Stimulated activated CD4-positive, alpha-beta T cell treated with anti-CD3 and anti-CD28 coated beads, Interleukin-4, amount 100 ng/mL, for 1 hour (primary cell): Measurements from ENCODE around the gene ZNF10.

Source experiments
- DNase-seq: peaks from one replicate; pipeline ENCODE4 v3.0.0-alpha.2; 2020

ZNF10 gene

DNA sequence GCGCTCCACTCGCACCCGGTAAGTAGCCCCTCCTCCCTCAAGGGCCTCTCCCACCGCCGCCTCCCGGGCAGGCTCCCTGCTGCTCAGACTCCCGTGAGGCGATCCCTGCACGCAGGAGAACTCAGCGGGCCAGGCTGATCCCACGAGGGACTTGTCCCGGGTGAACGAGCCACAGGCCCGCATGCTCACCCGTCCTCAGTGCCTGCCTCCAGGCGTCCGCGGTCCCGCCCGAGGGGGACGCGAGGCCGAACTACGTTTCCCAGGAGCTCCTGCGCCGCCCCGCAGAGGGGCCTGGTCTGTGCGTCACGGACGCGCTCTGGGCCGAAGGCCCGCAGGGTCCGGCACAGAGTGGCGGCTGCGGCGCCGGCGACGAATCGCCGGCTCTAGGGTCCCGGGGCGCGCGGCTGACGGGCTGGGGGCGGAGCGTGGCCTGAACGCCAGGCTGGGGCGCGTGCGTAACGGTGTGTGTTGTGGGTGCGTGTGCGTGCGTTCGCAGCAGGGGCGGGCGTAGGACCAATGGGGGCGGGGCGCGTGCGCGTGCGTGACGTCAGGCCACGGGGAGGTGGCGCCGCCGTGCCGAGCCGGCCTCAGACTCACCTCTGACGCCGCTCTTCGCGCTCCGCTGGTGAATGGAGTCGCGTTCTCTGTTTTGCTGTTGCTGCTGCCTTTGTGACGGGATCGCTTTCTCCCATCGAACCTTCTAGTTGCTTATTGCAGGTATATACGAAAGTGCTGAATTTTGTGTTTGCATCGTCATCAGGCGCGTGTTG lies at the start of gene ZNF10, which contains the start of gene ZNF891:
TSS of gene ZNF10 (plus strand) at position 590 of the 770 bp plus-strand sequence. CDS start 13,866 bp downstream, outside the sequence.
TSS of gene ZNF891 (minus strand) at position 237 of the 770 bp plus-strand sequence. CDS start 8,356 bp downstream, outside the sequence.
- peak; percentile 98 for DNase-seq

DNA sequence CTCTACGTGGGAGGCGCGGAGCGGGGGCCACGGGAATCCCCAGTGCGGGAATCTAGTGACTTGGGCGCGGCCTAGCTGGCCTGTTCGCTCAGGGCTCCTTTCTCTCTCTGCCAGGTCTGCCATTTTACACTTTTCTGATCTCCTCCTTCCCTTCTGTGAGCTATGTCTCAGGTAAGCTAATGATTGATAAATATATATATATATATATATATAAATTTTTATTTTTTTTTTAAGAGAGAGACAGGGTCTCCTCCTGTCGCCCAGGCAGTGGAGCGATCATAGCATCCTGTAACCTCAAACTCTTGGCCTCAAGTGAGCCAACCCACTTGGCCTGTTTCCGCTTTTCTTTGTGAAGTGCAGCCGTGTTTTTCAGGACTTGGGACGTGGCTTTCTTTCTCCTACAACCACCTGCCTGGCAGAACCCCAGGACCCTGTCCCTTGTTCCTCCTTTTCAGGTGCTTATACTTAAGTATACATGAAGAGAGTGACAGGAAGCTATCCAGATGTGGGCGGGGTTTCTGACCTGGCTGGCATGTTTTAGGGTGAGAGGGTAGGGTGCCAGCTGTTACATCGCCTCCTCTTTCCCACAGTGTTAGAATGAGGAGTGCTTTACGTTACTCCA lies 49.2 kb upstream of the ZNF10 start:
- DNase-seq: no peak

DNA sequence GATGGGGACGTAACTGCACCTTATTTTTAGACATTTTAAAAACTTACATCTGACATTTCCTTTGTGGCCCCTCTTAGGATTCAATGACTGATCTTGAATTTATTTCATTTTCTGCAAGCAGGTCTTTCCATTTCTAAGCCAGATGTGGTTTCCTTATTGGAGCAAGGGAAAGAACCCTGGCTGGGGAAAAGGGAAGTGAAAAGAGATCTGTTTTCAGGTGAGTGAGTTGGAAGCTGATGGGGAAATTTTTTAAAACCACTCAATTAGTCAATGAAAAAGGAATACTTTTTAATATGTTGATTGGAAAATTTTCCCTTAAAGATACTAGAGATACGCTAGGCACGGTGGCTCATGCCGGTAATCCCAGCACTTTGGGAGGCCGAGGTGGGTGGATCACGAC lies 47.1 kb upstream of the ZNF10 start:
- no peak for DNase-seq

DNA sequence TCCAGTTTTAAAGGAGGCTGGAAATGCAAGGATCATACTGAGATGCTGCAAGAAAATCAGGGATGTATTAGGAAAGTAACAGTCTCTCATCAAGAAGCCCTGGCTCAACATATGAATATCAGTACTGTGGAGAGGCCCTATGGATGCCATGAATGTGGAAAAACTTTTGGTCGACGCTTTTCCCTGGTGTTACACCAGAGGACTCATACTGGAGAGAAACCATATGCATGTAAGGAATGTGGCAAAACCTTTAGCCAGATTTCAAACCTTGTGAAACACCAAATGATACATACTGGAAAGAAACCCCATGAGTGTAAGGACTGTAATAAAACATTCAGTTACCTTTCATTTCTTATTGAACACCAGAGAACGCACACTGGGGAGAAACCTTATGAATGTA lies 24.8 kb upstream of the ZNF10 start:
- DNase-seq: no peak

DNA sequence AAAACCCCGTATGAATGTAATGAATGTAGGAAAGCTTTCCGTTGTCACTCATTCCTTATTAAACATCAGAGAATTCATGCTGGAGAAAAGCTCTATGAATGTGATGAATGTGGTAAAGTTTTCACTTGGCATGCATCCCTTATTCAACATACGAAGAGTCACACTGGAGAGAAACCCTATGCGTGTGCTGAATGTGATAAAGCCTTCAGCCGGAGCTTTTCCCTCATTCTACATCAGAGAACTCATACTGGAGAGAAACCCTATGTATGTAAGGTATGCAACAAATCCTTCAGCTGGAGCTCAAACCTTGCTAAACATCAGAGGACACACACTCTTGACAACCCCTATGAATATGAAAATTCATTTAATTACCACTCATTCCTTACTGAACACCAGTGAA lies 24.2 kb upstream of the ZNF10 start:
- no peak for DNase-seq

DNA sequence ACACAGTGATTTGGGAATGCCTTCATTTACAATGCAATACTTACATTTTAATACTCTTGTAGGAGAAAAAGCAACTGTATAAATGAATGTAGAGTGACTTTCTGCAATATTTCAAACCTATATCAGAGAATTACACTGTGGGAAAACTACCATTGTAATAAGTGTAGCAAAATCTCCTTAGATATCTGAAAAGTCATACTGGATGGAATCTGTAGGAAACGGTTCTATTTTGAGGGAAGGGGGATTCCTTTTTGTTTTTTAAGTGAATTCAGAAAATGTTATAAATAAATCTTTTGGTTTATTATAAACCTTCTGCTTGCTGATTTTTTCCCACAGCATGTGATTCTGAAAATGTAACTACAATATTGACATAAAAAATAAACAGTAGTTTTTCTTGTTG lies 23.3 kb upstream of the ZNF10 start:
- DNase-seq: no peak

DNA sequence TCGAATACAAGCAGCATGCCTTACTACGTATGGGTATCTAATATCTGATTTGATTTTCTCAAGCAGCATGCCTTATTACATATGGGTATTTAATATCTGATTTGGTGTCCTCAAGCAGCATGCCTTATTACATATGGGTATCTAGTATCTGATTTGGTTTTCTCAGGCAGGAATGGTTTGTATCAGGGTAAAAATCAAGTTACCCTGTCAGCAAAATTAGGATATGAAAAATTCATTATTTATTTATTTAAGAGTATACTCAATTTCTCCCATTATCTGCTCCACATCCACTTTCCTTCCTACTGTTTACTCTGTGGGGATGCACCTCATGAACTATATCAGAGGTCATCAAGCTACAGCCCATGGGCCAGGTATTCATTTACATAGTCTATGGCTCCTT lies 22.3 kb upstream of the ZNF10 start:
- no peak for DNase-seq

DNA sequence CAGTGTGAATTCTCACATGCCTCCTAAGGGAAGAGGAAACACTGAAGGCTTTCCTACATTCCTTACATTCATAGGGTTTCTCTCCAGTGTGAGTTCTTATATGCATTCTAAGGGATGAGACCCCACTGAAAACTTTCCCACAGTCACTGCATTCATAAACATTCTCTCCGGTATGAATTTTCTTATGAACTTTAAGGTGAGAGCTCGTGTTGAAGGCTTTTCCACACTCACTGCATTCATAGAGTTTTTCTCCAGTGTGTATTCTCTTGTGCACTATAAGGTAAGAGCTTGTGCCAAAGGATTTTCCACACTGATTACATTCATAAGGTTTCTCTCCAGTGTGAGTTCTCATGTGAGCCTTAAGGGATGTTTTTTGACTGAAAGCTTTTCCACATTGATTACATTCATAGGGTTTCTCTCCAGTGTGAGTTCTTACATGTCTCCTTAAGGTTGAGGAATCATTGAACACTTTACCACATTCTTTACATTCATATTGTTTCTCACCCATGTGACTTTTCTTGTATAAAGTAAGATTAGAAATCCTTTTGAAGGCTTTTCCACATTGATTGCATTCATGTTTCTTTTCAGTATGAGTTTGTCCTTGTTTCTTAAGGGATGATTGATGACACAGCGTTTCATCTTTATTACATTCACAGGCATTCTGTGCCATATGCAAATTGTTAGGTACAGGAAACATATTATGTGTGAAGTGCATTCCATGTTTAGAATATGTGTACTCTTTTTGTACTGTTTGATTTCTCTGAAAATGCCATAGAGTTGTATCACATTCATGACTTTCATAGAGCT lies 9.8 kb upstream of the ZNF10 start:
- no peak for DNase-seq

DNA sequence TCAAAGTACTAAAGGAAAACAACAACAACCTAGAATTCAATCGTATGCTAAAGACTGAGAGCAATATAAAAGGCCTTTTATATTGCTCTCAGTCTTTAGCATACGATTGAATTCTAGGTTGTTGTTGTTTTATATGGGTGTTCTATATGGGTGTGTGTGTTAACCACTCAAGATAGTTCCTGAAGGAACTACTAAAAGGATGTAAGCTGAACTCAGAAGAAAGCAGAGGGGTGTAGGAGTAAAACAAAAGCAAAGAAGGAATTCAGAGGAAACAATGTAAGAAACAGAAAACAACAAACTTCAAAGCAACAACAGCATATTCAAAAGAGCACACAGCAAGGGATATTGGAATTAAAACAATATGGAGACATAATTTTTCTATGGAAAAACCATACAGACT lies 5.8 kb upstream of the ZNF10 start:
- DNase-seq: no peak

DNA sequence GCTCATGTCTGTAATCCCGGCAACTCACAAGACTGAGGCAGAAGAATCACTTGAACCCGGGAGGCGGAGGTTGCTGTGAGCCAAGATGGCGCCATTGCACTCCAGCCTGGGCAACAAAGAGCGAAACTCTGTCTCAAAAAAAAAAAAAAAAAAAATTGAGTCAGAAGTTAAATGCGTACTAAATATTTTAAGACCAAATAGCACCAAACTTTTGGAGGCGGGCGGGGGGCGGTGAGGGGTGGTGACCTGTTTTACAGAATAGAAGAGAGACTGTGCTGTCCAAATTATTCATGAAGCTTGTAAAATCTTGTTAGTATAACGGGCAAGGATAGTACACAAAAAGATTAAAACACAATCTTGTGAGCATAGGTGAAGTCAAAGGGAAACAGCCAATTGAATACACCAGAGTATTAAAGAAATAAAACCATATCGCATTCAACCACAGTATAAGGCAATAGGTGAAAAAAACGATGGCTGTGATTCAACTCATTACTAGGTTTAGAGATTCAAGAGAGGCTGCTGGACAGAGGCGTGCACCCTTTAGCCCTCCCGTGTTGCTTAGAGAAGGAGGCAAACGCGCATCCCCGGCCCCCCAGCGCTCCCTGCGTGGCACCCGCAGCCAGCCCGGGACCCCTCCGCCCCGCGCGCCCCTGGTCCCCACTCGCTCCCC lies 924 bp upstream of the ZNF10 start:
- no peak for DNase-seq

DNA sequence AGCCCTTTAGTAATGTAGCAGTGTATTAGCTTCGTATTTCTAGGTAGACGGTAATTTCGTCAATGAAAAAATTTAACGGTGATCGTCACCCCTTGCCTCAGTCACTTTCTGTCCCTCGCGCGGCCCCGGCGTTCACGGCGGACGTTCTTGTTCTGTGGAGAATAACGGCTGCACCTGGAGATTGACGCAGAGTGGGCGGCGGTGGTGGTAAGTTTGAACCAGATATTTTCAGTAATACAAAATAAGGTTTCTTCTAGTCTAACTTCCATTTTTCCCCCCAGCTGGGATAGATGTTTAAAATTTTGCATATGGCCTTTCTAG lies 341 bp downstream of the ZNF10 start:
- peak; percentile 37 for DNase-seq

DNA sequence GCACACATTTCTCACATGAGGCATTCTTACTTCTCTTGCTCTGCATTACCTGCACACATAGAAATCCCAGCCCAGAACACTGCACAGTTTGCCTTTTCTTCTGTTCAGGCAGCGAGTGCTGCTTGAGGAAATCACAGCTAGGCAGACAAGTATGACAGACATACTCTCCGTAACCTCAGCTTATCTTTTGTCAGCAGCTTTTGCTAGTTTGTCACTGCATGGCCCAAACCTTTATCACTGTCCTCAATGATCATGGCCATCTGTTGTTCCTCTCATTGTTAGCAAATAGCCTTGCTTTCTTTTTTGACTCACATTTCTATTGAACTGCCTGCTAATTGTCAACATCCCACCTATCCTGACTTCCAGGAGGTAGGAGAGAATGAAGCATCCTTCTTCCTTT lies 5.3 kb downstream of the ZNF10 start:
- DNase-seq: no peak

DNA sequence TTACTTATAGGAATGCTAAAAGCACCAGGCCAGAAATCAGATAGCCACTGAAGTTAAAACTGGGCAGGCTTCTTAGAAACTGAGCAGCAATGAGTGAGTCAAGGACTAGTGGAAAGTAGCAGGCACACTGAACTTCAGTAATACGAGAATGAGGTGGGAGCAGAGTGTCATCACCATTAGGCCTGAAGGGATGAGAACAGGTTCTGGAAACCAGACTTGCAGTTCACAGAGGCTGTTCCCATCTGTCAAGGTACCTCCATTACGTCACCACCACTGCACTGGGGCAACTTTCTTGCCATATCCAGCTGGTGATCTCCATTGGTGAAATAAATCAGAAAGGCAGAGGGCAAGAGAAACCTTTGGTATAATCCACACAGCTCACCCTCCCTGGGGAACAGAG lies 15.6 kb downstream of the ZNF10 start:
- no peak for DNase-seq

DNA sequence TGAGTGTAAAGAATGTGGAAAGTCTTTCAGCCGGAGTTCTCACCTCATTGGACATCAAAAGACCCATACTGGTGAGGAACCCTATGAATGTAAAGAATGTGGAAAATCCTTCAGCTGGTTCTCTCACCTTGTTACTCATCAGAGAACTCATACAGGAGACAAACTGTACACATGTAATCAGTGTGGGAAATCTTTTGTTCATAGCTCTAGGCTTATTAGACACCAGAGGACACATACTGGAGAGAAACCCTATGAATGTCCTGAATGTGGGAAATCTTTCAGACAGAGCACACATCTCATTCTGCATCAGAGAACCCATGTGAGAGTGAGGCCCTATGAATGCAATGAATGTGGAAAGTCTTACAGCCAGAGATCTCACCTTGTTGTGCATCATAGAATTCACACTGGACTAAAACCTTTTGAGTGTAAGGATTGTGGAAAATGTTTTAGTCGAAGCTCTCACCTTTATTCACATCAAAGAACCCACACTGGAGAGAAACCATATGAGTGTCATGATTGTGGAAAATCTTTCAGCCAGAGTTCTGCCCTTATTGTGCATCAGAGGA lies 25.8 kb downstream of the ZNF10 start:
- no peak for DNase-seq

DNA sequence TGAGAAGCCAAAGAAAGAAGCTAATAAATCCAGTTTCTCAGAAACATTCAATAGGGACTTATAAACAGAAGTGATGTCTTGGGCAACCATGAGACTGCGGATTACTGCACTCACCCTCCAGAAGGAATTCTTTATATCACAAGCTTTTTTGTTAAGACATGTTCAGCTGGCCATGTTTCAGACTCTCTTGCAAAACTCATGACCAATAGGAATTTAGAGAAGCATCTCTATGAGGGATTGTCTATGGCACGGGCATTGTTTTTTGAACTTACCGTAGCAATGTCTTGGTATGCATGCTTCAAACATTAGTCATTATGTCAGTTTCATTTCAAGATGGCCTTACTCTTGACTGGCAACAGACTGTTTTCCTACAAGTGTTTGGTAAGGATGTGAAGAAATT lies 35.3 kb downstream of the ZNF10 start:
- DNase-seq: no peak

DNA sequence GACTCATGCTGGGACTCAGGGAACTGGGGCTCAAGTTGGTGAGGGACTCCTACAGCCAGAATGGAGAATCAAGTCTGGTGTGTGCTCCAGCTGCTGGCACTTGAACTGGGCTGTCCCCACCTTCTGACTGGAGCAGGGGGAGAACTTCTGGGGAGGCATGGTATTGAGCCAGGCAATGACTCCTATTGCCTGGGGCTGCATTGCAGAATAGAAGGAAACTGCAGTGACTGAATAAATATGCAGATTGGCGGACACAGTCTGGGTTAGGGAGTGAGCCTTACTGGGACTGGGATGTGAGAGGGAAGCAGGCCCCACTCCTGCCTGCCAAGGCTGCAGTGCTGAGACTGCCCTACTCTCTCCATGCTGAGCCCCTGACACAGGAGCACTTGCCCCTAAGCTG lies 42.1 kb downstream of the ZNF10 start:
- DNase-seq: no peak

DNA sequence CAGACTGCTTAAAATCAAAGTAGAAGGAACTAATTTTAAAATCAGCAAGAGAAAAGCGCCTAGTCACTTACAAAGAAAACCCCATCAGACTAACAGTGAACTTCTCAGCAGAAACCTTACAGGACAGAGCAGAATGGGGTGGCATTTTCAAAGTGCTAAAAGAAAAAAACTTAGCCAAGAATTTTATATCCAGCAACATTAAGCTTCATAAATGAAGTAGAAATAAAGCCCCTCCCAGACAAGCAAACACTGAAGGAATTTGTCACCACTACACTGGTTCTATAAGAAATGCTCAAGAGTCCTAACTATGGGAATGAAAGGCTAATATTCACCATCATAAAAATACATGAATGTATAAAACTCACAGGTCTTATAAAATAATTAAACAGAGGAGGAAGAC lies 44.5 kb downstream of the ZNF10 start:
- DNase-seq: no peak

DNA sequence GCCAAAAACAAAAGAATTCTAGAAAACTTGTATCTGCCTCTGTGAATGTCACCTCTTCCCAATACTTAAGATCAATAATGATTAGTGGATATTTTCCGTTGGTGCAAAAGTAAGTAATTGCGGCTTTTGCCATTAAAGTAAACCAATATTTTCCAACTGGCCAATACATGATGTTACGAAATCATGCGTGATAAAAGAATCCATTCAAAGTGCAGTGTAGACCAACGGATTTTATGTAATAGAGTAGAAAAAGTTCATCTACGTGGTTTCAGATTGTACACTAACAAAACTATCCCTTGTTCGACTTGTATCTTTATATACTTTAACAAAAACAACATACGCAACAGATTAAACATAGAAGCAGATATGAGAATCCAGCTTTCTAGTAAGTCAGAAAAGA lies 50.2 kb downstream of the ZNF10 start:
- DNase-seq: no peak

DNA sequence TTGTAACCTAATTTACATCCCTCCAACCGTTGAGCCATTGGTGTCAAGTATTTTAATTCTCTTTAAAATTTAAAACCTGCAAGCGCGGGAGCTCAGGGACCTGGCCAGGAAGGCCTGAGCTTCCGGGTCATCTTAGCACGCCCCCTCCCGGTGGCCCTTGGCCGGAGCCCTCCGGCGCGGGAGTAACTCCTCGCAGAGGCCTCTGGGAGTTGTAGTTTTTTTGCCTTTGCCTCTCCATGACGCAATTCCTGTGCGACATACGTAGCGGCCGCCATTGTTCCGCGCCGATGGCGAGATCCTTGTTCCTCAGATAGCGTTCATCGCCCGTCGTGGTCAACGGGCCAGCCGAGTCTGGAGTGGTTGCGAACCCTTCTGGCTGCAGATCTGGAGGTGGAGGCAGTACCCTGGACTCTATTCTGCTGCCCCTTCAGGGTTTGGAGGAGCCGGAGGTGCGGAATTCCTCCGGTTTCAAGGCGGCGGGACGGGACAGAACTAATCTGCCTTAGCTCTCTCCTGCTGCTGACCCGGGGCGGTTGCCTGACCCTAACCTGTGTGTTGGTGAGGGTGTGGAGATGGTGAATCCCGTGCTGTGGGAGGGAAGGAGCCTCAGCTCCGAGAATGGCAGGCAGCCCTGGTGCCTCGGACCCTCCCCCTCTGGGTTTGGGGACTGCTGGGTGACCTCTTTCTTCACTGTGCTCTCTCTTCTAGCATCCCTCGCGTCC lies 51.0 kb downstream of the ZNF10 start, which contains the start of gene ZNF268:
TSS of gene ZNF268 (plus strand) at position 258 of the 722 bp plus-strand sequence. CDS start 503 bp downstream, outside the sequence.
- DNase-seq: peak; percentile 85

DNA sequence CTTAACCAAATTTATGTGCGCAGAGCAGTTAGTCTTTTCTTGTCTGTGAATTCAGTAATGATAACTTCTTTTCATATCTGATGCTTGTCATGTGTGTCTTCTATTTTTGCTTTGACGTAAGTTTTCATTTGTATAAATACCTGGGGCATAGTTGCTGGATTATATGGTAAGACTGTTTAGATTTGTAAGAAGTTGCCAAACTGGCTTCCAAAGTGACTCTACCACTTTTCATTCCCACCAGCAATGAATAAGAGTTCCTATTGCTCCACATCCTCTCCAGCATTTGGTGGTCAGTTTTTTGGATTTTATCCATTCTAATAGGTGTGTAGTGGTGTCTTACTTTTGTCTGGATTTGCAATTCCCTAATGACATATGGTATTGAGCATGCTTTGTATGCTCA lies 59.7 kb downstream of the ZNF10 start:
- no peak for DNase-seq

DNA sequence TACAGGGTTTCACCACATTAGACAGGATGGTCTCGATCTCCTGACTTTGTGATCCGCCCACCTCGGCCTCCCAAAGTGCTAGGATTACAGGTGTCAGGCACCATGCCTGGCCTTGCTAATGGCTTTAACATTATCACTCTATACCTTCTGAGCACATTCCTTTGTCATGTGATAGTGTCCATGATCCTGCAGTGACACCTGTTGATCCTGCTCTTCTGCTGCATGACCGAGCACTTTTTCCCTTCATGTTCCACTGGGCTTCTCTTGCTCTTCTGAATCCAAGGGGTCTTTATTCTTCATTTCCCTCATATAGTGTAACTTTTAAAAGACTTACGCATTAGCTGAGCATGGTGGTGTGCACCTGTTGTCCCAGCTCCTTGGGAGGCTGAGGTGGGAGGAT lies 62.4 kb downstream of the ZNF10 start:
- DNase-seq: no peak

DNA sequence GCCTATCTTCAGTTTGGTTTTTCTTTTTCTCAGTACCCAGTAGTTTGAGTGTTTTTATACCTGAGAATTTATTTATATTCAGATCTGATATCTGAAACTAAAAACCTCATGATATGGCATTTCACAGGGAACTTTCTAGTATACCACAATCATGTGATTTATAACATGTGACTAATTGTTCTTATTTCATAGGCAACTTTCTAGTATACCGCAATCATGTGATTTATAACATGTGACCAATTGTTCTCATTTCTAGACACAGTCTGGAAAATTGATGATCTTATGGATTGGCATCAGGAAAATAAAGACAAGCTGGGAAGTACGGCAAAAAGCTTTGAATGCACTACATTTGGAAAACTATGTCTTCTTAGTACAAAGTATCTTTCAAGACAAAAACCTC lies 71.5 kb downstream of the ZNF10 start:
- no peak for DNase-seq
